NCI-H2227 (cell line): ENCODE results near the gene FKBP1B.
"Not testable (repeated sequence)": the region's sequence is repeated elsewhere in the genome, so short reads cannot be mapped to it uniquely, and the experiment has no call there.

Source experiments
- DNase-seq: peaks from one replicate; lab custom pipeline; 2025; ENCODE audit not compliant: unreplicated experiment; lab: John Stamatoyannopoulos, UW

Gene FKBP1B

DNA sequence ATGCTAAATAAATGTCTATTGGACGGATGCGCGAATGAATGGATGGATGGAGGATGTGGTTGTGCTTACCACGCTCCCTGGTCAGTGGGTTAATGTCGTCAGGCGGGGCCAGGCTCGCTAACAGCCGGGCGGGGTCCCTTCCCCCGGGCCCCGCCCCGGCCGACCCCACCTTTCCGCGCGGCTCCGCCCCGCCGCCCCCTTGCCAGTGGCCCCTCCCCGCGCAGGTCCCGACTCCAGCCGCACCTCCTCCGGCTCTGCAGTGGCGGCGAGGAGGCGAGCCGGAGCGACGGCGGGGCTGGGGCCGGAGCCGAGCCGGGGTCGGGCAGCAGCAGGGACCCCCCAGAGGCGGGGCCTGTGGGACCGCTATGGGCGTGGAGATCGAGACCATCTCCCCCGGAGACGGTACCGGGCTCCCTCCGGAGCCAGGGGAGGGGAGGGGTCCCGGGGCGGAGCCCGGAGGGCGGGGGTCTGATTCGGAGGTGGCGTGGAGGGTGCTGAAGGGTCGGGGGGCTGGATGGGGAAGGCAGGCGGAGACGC, at the start of gene FKBP1B:
FKBP1B (plus strand) TSS at position 257 of the 537 bp plus-strand sequence; CDS start at position 366, 109 bp downstream.
- peak; percentile 93 for DNase-seq

DNA sequence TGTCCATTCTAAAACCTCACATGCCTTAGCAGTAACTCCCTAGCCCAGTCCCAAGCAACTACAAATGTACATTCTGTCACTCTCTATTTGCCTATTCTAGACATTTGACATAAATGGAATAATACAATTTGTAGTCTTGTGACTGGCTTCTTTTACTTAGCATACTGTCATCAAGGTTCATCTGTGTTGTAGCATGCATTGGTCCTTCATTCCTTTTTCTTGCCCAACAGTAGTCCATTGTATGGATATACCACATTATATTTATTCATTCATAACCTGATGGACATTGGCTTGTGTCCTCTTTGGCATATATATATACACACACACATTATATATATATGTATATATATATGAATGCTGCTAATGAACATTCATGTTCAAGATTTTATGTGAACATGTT, 41.8 kb upstream of the FKBP1B start:
- DNase-seq: no peak

DNA sequence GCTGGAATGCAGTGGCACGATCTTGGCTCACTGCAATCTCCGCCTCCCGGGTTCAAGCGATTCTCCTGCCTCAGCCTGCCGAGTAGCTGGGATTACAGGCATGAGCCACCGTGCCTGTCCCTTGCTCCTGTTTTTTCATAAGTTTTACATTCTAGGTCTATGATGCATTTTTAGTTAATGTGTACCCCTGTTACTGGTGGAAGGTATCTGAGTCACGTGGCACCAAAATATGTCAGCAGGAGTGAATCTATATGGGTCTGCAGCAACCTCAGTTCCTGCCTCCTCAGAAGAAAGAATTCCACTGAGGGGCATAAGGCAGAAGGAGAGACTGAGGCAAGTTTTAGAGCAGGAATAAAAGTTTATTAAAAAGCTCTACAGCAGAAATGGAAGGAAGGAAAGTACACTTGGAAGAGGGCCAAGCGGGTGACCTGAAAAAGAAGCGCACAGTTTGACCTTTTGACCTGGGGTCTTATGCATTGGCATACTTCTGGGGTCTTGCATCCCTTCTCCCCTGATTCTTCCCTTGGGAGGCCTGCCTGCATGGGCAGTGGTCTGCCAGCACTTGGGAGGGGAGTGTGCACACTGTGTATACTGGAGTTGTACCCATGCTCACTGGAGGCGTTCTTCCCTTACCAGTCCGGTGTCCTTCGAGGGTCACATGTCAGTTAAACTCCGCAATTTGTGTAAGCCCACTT, 40.7 kb upstream of the FKBP1B start:
- DNase-seq: no peak

GRCh38 chr2:24009367-24009679, 40.2 kb upstream of the FKBP1B start:
- no peak for DNase-seq

GRCh38 chr2:24009680-24010476, 39.7 kb upstream of the FKBP1B start, which contains the start of gene MFSD2B:
TSS of gene MFSD2B (plus strand) at chr2:24010085. CDS start at chr2:24010097, 12 bp downstream.
- no peak for DNase-seq

GRCh38 chr2:24010477-24011249, 38.9 kb upstream of the FKBP1B start:
- DNase-seq: no peak

- no peak for DNase-seq
These were observed 38.1 kb upstream of the FKBP1B start for GRCh38 chr2:24011250-24012104.

DNA sequence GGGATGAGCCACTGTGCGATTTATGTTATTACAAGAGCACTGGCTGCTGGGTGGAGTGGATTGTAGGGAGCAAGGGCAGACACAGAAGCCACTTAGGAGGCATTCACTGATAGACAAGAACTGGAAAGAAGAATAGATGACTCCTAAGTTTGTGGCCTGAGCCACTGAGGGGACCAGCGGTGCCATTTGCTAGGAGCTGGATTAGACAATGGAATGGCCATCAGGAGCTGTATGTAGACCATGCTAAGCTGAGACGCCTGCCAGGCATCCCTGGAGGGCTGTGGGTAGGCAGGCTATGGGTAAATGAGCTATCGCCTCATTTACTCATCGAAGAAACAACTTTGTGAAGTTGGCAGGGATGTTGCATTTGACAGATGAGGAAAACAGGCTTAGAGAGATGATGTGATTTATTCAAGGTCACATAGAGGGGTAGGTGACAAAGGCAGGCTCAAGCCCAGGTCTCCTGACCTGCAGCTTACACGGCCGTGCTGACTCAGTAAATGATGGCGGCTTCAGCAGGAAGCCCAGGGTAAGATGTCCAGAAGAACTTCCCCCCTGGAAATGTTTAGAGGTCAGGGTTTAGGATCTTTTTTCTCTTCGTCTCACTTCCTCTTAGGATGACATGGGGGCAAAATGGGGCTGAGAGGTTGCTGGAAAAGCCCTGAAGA, 36.9 kb upstream of the FKBP1B start:
- no peak for DNase-seq

DNA sequence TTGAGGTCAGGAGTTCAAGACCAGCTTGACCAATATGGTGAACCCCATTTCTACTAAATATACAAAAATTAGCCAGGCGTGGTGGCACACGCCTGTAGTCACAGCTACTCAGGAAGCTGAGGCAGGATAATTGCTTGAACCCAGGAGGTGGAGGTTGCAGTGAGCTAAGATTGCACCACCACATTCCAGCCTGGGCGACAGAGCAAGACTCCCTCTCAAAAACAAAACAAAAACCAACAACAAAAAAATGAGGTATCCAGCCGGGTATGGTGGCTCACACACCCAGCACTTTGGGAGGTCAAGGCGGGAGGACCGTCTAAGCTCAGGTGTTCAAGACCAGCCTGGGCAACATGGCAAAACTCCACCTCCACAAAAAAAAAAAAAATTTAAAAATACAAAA, 34.6 kb upstream of the FKBP1B start:
- not testable (repeated sequence) for DNase-seq

DNA sequence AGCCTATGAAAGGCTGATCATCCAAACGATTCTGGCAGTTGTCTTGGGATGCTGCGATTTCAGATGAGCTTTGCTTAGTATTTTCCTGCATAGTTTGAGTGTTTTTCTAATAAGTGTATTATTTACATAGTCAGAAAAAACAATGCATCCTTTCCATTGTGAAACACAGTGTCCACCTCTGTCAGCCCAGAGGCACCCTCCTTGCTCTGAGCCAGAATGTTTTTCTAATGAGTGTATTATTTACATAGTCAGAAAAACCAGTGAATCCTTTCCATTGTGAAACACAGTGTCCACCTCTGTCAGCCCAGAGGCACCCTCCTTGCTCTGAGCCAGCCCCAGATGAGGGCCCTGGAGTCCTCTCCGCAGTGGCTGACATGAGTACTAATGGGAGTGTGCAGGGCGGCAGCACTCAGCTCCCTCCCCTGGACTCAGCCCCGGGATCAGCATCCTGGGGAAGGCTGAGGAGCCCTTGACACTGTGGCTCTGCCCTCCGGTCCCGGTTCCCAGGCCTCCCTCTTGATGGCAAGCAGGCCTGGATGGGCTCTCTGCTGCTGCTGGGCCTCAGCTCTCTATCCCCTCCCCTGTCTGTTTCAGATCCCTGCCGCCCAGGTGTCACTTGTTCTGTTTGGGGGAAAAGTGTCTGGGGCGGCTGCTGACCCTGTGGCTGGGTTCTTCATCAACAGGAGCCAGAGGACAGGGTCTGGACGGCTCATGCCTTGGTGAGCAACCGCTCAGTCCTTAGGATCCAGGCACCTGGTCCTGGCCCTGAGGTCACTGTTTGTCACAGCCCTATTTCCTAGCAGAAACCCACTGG, 33.8 kb upstream of the FKBP1B start:
- DNase-seq: no peak

DNA sequence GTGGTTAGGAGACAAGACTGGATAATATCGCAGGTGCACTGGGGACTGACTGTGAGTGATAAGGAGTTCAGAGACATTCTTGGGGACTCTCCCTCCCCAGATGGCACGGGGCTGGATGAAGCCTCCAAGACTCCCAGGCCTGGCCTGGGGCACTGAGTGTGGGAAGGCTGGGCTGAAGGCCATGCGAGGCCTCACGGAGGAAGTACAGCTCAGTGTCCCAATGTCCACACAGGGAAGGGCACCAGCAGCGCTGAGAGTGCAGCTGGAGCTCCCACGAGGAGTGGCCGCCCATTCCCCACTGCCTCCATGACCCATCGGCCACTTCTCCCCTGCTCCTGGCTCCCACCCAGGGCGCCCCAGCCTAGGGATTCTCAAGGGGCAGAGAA, 33.2 kb upstream of the FKBP1B start:
- DNase-seq: no peak

DNA sequence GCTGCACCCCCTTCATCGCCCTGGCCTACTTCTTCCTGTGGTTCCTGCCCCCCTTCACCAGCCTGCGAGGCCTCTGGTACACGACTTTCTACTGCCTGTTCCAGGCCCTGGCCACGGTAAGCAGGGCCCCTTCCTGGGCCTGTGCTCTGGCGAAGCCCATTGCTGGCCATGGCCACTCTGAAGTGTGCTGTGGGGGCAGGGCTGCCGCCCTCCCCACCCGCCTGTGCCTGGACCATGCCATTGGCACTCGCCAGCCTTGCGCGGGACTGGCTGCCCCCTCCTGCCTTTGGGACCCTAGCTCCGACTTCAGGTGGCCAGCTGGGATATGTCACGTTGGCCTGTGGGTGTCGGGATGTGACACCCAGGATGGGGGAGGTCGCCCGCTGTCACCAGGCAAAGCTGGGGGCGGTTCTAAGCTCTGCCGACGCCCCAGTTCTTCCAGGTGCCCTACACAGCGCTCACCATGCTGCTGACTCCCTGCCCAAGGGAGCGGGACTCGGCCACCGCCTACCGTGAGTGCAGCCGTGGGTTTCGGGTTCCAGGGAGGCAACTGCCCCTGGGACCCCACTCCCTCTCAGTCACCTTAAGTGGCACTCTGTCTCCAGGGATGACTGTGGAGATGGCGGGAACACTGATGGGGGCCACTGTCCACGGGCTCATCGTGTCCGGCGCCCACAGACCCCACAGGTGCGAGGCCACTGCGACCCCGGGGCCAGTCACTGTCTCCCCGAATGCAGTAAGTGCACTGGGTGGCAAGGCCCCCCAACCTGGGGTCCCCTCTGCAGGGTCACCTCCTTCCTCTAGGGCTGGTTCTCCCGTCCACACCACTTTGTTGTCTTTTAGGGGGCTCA, 32.5 kb upstream of the FKBP1B start:
- no peak for DNase-seq

DNA sequence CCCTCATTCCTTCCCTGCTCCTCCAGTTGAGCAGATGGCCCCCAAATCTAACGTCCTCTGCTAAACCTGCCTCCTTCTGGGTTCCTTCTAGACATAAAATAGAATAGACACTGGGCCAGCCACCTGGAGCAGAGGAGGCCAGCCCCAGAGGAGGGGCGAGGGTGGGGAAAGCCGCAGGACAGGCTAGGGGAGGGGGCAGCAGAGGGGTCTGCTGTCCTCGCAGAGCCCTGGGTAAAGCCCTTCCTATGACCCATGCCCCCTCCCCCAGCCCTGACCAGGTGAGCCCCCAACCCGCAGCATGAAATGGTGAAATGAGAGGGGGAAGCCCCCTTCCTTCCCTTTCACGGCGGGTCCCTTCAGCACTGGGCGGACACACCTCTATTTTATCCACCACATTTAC, 31.8 kb upstream of the FKBP1B start:
- DNase-seq: no peak

- no peak for DNase-seq
These were observed 31.3 kb upstream of the FKBP1B start for GRCh38 chr2:24018241-24018640.

DNA sequence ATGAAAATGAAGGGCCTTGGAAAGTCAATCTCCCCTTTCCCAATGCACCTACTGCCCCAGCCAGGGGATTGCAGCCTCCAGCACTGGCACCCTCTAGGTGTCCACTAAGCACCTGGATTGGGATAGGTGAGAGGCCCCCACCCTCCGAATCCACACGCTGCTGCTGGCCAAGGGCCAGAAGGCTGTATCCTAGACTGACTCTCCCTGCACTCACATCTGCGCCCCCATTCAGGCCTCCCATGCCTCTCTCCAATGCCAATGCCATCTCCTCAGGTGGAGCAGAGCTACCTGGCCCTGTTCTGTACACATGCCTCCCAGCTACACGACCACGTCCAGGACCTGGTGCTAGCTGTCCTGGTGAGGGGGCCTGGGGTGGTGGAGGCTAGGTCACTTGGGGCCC, 29.8 kb upstream of the FKBP1B start:
- DNase-seq: no peak

DNA sequence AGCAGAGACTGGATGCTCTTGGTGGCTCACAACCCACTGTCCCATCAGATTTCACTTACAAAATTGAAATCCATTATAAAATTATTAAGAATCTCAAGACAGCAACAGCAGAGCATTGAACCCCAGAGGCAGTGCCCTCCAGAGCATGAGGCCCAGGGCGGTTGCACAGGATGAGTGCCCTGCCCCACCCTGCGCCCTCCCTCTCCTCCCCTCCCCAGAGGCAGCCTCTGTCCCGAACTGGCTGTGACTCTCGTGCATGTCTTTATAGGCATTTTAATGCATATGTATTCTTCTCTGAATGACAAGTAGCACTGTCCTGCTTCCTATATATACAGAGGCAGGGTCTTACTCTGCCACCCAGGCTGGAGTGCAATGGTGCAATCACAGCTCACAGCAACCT, 29.3 kb upstream of the FKBP1B start:
- no peak for DNase-seq

- DNase-seq: no peak
These were observed 28.2 kb upstream of the FKBP1B start for GRCh38 chr2:24021122-24021998.
